H1 (cell line): Measurements from ENCODE around the gene XRN2. TPM values are rescaled to one million over a fixed set of nuclear protein-coding genes. Genes with fewer than 3 reads are reported as not detected.

Experiments used
- CEBPB ChIP-seq: IDR thresholded peaks from 2 replicates; pipeline ENCODE4 v1.6.1; 2012; ENCODE audit warnings: low read depth, low read length
- CHD7 ChIP-seq: fragments of 300-600 bp; sonication (generic); IDR thresholded peaks from 2 replicates; pipeline ENCODE4 v1.7.1; 2012; ENCODE audit warnings: low read length, moderate library complexity, mild to moderate bottlenecking, inconsistent platforms; ENCODE audit not compliant: insufficient replicate concordance
- CTCF ChIP-seq, 3 experiments: IDR thresholded peaks; 1 replicate in 2 of 3; 2 replicates in 1 of 3; pipeline versions ENCODE4 v1.5.1 to v1.6.1; 2011; ENCODE audit warnings: low read length in 3 of 3, mild to moderate bottlenecking in 3 of 3, inconsistent platforms in 2 of 3, low read depth in 1 of 3, moderate library complexity in 1 of 3; ENCODE audit not compliant: insufficient read depth in 1 of 3; ENCODE audit errors: control extremely low read depth in 1 of 3
- EP300 ChIP-seq, 2 experiments: IDR thresholded peaks; 1 replicate in 1 of 2; 2 replicates in 1 of 2; pipeline ENCODE4 v1.6.1; 2011 to 2012; ENCODE audit warnings: low read depth in 2 of 2, low read length in 2 of 2, mild to moderate bottlenecking in 2 of 2, borderline replicate concordance in 1 of 2, inconsistent platforms in 1 of 2, moderate library complexity in 1 of 2
- FOSL1 ChIP-seq: IDR thresholded peaks from 2 replicates; pipeline ENCODE4 v1.6.1; 2011; ENCODE audit warnings: mild to moderate bottlenecking, low read depth, low read length, moderate library complexity; ENCODE audit not compliant: insufficient read depth
- GABPA ChIP-seq: IDR thresholded peaks from 2 replicates; pipeline ENCODE4 v1.6.1; 2011; ENCODE audit warnings: mild to moderate bottlenecking, low read length, moderate library complexity, borderline replicate concordance; ENCODE audit not compliant: insufficient read depth
- NANOG ChIP-seq: IDR thresholded peaks from 2 replicates; pipeline ENCODE4 v1.6.1; 2011; ENCODE audit warnings: low read length, low read depth, mild to moderate bottlenecking, inconsistent platforms; ENCODE audit not compliant: insufficient read depth, poor library complexity, severe bottlenecking
- SP1 ChIP-seq: IDR thresholded peaks from 2 replicates; pipeline ENCODE4 v1.6.1; 2011; ENCODE audit warnings: low read depth, low read length
- TAF7 ChIP-seq: optimal IDR thresholded peaks from 2 replicates; pipeline ENCODE3; 2011; ENCODE audit warnings: low read depth, mild to moderate bottlenecking, inconsistent platforms, low read length, moderate library complexity, borderline replicate concordance
- polyA plus RNA-seq, 7 experiments: library from polyadenylated mRNA; depleted of rRNA in 3 of 7; stranded (reverse) in 5 of 7; unstranded in 2 of 7; fragments of >200 nt in 5 of 7; fragments of 200-250 nt in 2 of 7; gene quantifications; 1 replicate in 5 of 7; 2 replicates in 1 of 7; 4 replicates in 1 of 7; pipeline versions ENCODE4 v1.2.1 to v1.2.3, GENCODE V29; 2011 to 2013; ENCODE audit warnings: missing spikeins in 2 of 7, mixed read lengths in 2 of 7
- total RNA-seq: library from RNA; stranded (reverse); fragmentation: NEBNext Ultra II Directional; extraction: Animal tissue kit (Norgen Biotek cat#: 25700); gene quantifications from 2 replicates; pipeline ENCODE4 v1.2.1, GENCODE V29; 2021

XRN2 gene
- total and polyA plus RNA-seq, 2 of the 8 experiments (the other 6 are each of a cell fraction or from before 2014, with no cell fraction given) = 60.3 to 139 TPM

- TF ChIP-seq CHD7 (no peak), NANOG (no peak), EP300 (IDR thresholded peaks at IDR 0.05; ENCODE audit: borderline replicate concordance in 1 of 2, low read depth in 2 of 2, low read length in 2 of 2) (no peak), CEBPB (no peak), GABPA (no peak), TAF7 (no peak), FOSL1 (no peak), SP1 (no peak), CTCF (IDR thresholded peaks at IDR 0.05; ENCODE audit: control extremely low read depth in 1 of 3, insufficient read depth in 1 of 3, low read depth in 1 of 3, low read length in 3 of 3) (no peak)
Measured at GRCh38 chr20:21259346-21259745, 43.8 kb upstream of the XRN2 start (continued).
